Choroid plexus epithelial cell (primary cell): ENCODE measurements around the gene SBK3.
"Not testable (repeated sequence)": the region's sequence is repeated elsewhere in the genome, so short reads cannot be mapped to it uniquely, and the experiment has no call there.

ENCODE experiments used
- DNase-seq: peaks from one replicate; pipeline ENCODE4 v3.0.0-alpha.2; 2010; ENCODE audit warnings: low read depth
- H3K4me3 ChIP-seq: 2 replicates; pipeline ENCODE4 v1.5.1; 2011; ENCODE audit warnings: low read depth, mild to moderate bottlenecking, control low read depth, low read length, moderate library complexity
- CTCF ChIP-seq: conservative IDR thresholded peaks from 2 replicates; pipeline ENCODE4 v1.5.1; 2011; ENCODE audit warnings: low read depth, mild to moderate bottlenecking, control low read depth, inconsistent platforms, low read length, moderate library complexity

Gene SBK3

GRCh38 chr19:55535173-55535964 lies 10.0 kb downstream of the SBK3 start:
- TF ChIP-seq CTCF, result no peak
- H3K4me3 ChIP-seq, result no peak overlapping the region
- DNase-seq, result no peak

GRCh38 chr19:55534280-55534679 lies 11.1 kb downstream of the SBK3 start:
- not testable (repeated sequence) for H3K4me3 ChIP-seq, DNase-seq

DNA sequence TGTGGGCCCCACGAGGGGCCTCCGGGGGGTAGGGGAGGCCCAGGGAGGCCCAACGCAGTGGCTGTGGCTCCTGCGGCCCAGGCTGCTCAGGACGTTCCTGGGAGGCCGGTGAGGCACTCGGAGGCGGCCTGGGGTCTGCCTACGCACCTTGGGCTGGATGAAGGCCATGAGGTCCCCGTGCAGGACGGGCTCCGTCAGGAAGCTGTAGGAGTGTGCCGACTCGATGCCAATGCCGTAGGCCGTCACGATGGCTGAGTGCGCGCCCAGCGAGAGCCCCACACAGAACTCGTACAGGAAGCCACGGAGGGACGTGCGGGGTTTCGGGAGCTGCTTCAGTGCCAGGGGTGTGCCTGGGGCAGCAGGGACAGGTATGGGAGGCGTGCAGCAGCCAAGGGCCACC lies 14.3 kb downstream of the SBK3 start:
- no peak for DNase-seq
- no peak overlapping the region for H3K4me3 ChIP-seq
- no peak for TF ChIP-seq CTCF

DNA sequence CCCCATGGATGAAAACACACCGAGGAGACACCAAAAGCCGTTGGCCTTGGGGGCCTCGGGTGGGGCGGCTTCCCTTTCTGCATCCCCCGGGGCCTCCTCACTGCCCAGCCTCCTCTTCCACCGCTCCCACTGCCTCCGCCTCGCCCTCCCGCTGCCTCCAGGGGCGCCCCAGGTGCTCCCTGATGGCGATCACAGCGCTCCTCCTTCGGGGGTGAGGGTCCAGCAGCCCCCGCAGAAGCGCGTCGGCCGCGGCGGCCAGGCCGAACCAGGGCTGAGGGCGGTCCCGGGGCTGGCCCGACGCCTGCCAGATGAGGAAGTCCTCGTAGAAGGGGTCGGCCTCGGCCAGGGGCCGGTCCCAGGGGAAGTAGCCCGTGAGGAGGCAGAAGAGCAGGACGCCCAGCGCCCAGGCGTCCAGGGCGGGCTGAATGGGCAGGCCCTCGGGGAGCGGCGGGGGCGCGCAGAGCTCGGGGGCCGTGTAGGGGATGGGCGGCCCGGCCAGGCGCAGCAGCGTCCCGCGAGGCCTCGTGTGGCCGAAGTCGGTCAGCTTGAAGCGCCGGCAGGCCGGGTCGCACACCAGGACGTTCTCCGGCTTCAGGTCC lies 15.6 kb downstream of the SBK3 start:
- no peak overlapping the region for H3K4me3 ChIP-seq
- DNase-seq, result no peak
- no peak for TF ChIP-seq CTCF

DNA sequence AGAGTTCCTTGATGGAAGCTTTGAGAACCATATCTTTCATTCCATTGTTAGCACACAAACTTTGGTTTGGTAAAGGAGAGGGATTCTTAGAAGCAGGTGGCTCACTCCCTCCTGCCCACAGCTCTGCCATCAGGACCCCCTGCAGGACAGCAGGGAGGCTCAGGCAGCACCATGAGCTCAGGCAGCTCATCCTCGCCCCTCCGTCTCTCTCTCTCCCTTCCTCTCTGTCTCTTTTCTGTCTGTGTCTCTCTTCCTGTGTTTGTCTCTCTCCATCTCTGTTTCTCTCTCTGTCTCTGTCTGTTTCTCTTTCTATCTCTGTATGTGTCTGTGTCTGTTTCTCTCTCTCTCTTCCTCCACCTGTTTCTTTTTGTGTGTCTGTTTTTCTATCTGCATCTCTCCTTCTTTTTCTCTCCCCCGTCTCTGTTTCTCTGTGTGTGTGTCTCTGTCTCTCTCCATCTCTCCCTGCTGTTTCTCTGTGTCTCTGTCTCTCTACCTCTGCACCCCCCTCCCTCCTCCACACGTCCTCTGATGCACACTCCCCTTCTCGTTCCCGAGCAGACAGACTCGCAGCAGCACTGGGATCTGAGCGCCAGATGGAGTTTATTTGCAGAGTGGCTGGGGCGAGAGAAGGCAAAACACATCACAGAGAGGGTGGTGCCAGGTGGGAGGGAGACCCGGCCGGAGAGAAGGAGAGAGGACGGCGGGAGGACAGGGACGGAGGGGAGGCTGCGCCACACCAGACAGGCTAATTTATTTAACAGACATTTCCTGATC lies 17.1 kb downstream of the SBK3 start:
- DNase-seq, result peak; percentile 50
- H3K4me3 ChIP-seq, result peak overlapping the region; percentile 14
- peak; percentile 46 for TF ChIP-seq CTCF

DNA sequence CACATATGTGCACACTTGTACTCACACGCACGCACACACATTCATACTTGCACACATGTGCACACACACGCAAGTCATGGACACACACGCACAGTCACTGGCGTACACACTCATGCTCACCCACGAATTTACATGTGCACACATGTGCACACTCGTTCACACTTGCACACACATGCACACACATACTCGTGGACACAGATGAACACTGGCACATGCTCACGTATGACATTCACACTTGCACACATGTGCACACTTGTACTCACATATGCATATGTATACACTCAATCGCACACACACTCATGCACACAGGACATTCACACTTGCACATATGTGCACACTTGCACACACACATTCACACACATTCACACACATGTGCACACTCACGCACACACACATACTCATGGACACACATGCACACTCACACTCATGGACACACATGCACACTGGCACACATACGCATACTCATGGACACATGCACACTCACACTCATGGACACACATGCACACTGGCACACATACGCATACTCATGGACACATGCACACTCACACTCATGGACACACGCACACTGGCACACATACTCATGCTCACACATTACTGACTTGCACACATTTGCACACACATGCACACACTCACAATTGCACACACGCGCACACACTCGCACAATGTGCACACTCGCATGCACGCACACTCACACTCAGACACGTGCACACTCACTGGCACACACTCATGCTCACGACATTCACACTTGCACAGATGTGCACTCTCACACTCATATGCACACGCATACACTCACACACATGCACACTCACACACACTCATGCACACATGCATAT lies 17.9 kb downstream of the SBK3 start:
- H3K4me3 ChIP-seq, result no peak overlapping the region
- DNase-seq, result no peak
- no peak for TF ChIP-seq CTCF
